Hepatic stellate cell (primary cell): ENCODE results near the gene PTPRD.

Experiments
- DNase-seq: peaks from one replicate; pipeline ENCODE4 v3.0.0; 2011; ENCODE audit warnings: low spot score

Gene PTPRD

DNA sequence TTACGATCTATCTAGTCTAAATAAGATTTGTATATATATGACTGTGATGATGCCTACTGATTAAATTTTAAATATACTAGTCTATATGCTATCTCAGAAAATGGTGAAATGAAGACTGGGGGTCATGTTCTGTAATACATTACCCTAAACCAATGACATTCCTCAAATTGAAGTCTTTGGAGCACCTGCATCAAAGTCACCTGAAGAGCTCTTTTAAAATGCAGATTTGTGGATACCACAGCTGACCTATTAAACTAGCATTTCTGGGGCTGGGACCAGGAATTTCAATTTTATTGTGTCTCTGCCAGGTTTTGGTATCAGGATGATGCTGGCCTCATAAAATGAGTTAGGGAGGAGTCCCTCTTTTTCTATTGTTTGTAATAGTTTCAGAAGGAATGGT, 2181.3 kb downstream of the PTPRD start:
- DNase-seq, result no peak

DNA sequence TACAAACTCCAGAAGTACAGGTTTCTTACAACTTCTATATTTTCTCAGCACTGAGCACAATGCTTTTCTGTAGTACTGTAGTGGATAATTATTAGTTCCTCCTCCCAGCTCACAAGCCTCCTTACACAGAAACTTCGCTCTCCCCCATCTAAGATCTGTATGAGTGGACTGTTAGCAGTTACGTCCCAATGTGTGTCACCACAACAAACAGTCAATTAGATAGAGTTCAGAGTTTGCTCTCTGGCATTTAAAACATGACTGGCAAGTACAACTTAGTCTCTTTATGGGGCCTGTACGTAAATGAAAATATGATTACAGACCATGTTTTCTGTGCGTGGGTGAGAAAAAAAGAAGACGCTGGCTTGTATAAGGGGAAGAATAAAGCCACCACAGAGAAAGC, 2181.9 kb downstream of the PTPRD start:
- DNase-seq, result no peak

DNA sequence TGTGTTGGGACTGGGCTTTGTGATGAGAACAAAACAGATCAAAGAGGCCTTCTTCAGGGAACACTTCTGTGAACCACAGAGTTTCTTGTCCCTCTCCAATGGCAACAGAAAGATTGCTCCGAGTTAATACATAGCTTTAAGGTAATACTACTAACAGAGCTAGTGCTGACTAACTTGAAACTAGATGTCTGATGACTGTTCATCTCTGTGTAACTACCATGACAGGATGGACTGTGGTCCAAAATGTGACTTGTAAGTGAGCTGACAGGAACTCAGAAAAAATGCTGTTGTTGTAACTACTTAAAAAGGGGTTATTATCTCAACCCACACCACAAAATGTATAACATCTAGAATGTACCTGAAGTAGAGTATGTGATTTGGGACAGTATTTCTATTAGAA, 2183.0 kb downstream of the PTPRD start:
- DNase-seq, result no peak

DNA sequence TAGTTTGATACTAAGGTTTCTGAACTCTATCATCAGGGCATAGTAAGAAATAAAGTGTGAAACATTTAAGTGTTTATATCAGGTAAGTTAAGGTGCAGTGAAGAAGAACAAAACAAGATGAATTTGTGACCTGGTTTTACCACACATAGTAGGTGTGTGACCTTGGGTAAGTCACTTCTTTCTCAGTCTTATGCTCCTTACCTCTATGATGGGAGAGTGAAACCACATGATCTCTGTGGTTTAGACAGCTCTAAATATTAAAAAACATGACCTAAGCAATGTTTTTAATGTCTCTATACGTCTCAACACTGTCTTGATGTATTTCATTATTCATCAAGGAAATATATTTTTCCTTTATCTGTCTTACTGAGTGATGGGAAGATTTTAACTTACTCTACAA, 2183.6 kb downstream of the PTPRD start:
- DNase-seq, result no peak

DNA sequence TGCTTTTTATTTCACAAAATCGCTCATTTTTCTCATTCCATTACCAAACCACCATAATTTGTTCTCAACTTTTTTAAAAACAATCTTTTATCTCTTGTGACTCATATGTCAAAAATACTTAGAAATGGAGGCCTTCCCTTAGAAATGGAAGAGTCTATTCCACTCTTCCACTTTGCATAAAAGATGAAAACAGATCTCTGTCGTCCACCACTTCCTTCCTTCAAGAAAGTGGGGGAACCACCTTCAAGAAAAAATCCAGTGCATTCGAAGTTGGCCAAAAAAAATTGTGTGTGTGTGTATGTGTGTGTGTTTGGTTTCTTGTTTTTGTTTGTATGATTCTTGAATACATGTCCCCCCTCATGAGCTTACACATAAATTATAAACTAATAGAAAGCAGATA, 2184.4 kb downstream of the PTPRD start:
- DNase-seq, result no peak

DNA sequence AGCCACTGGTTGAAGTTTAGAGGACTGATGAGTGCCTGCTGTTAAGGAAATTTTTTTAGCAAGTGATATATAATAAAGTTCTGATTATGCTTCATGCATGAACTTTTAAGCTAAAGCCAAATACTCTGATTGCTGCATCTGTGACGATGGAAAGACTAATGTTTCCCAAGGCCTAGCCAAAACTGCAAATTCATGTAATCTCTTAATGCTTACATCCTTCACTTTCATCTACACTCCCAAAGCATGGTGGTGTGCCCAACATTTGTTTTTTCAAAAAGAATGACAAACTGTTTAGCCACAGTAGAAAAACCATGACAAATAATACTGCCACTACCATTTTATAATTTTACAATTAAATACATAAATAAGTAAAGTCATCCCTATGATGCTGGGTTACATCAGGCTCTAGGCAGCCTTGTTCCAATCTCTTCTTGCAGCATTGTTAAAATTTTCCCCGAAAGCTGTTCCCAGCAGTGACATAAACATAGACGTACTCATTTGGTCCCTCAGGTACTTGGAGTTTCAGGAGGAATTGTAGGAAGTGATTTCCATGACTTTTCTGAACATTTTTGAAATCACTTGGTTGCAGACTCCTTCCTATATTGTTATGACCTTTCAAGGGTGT, 2187.9 kb downstream of the PTPRD start:
- no peak for DNase-seq

DNA sequence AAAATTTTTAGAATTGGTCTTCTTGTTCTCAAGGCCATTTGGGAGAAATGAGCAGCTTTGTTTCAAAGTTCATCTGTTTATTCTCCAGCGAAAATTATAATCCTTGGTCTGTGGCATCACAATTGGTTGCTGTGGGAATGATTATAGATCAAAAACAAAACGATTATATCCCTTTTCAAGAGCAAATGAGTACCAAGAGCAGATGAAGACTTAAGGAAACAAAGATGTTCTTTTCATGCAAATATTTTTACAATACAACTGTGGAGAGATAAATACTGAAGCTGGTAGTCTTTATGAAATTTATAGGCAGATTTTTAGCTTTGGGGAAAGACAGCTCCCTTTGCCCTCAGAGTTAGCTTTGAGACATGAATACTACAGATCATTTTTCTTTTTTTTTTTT, 2192.4 kb downstream of the PTPRD start:
- no peak for DNase-seq

DNA sequence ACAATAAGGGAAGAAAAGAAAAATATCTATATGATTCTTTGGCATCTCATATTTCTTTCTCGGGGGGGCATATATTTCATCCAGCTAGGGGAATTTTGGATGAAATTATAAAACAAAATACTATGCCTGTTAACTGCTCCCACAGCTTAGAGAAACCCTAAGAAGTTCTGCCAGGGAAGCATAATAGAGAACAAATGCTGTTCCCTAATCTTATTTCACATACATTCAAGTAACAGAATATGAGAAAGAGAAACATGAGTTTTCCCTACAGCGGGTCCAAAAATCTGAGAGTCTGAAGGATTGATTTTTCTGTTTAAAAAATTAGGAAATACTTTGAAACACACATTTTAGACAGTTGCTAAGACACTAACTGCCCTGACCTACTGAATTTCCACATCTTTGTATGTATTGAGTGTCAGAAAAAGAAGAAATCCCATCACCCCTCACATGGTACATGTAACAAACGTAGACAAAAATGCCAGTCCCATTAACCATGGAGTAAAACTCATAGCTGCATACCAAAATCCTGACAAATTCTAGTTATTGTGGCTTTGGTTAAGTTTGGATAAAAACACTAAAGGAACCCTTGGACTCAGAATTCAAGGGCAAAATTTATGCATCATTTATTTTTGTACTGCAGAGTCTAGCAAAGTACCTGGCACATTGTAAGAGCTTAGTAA, 2193.1 kb downstream of the PTPRD start:
- DNase-seq, result no peak

DNA sequence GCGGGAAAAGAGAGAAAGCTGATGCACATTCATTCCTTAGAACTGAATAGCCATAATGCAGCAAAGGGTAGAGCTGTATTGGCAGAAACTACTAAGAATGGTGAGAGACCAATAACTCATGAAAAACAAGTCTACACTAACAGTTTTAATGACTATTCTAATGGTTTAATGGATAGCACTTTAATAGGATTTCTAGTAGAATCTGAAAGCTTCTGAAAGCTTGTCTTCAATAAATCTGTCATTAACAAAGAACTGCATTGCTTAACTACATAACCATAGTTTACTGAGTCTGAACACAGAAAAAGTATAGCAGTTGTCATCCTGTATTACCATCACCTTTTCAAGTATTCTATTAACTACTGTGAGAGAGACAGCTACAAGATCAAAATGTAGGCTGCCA, 2195.5 kb downstream of the PTPRD start:
- no peak for DNase-seq

DNA sequence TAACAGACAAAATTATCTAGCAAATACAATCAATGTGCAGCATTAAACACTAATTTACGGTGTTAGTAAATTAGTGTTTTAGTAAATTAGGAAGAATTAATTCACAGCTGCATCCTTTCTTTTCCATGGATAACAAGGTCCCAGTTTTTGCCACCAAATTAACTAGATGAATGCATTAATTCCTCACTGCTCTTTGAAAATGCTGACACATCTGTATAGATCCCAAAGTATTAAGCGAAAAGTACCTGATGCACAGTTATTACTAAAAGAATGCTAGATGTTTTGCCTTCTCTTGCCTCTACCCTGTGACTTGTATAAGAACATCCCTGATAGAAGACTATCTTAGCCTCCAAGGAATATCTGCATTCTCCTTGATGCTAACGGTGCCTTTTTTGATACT, 2200.5 kb downstream of the PTPRD start:
- DNase-seq, result no peak

DNA sequence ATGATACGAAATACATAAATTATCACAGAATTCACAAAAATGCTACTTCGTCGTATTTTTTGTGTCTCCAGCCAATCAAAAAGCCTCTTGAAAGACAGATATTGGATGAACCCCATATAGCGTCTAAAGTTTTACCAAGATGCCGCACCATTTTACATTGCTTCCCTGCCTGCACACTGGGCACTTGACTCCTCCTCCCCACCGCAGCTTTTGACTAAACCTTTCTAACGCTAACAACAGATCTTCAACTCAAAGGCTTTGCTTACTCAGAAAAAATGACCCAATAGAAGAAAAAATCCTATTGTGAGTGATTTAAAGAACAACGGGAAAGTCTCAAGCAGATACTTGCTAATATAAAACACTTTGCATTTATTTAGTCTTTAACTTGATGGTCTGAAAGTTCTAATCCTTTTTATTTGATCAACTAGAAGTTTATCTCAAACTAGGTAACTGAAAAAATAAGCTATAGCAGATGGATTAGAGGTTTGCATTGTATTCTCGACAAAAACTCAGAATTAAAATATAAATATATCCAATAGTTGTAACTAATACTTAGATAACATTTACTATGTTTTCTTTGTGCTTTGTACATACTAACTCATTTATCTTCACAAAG, 2204.1 kb downstream of the PTPRD start:
- no peak for DNase-seq

DNA sequence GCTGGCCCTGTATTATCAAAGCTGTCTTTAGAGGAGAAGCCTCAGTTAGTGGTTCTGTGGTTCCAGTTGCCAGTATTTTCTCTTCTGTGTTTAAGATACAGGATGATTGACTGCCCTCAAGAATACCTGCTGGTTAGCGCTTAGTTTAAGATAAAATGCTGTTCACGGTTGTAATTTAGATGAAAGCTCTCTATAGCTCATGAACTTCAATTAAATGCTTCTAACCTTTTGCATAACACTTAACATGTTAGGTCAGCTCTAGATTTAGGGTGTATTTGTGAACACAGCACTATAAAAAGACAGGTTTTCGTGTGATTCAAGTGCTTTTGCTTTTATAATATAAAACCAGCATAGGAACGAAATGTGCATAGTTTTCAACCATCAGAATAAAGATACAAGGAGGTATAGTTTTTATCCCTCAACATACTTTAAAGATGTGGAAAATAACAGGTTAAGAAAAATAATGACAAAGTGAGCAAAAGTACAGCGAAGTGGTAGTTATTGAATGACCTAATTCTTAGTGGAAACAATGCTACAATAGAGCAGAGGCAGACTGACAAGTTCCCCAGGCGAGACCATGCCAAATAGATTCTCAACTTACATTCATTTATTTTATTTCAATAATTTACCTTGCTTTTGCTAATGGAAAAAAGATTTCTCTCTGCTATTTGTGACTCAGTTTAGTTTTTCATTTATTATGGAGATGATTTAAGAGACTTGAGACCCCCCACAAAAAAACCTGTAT, 2210.7 kb downstream of the PTPRD start:
- DNase-seq, result no peak

DNA sequence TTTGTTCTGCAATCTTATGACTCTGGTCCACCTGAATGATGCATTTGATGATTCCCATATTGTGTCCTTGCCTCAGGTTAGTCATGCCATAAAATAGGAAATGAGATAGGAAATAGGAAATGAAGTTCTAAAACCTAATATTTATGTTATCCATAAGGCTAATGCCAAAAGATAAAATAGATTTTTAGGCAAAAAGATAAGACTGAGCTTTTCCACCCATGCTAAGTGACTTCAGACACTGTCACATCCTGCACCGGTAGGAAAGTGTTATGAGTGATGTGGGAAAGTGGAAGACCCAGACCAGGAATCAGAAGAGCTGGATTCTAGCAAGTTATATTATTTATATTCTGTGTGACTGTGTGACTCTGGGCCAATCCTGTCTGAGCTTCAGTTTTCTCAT, 2212.4 kb downstream of the PTPRD start:
- DNase-seq, result no peak

DNA sequence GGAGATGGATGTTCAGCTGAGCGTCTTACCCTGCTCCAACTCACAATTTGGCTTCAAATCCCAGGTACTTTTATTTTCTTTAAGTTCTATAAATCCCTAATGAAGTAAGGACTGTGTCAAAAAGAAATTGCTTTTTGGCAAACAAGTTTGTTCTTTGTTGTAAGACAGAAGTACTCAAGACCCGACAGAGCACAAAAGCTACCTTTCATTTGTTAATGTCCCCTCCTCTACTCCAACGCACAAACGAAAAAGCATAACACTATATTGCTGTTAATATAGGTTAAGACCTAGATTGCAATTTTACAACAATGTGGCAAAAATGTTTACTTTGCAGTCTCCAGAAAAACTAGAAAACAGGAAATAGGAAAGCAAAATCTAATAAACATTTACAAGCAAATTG, 2217.8 kb downstream of the PTPRD start:
- DNase-seq, result no peak

DNA sequence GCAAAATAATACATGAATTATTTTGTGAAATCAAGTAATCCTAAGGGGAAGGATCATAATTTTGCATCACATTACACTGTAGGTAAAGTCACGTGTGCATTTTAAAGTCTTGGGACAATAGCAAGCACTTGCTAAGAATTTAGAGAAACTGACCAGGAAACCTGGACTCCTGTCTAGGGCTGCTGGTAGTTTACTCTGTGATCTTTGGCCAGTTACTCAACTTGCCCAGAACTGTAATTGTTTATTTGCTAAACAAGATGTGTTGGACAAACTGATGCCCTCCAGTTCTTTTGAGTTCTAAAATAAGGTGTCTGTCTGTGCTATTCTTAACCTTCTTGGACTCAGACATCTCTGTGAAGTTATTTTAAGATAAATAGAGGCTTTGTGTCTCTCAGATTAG, 2218.5 kb downstream of the PTPRD start:
- DNase-seq, result no peak

DNA sequence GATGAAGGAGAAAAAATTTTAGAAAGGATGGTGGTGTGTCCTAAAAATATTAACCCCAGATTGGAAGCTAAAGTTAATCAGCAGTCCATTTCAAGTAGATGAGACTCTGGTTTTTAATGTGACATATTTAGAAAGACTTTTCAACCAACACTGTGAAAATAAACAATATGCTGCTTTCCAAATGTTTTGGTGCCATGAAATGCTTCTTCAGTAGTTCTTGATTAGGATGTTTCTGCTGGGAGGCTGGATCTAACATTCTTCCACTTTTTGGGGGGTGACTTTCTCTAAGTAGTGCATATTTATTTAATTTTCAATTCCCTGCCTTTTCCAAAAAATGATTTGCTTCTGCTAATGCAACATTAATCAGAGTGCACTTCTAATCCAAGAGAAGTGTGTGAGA, 2219.9 kb downstream of the PTPRD start:
- no peak for DNase-seq

DNA sequence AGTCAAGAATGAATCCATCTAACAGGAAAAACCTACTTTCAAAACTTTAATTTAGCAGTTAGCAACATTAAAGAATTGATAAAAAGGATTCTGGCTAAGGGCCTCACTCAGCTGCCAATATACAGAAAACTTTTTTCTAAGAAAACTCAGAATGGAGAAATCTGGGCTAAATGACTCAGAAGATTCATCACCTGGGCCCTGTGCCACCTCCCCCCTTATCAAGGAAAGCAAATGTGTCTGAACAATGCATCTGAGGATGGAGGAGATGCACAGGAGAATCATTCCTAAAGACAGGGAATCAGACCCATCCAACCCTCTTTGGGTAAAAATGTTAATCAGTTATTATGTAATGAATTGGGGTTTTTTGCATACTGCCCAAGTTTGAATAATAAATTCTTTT, 2221.2 kb downstream of the PTPRD start:
- DNase-seq, result no peak

DNA sequence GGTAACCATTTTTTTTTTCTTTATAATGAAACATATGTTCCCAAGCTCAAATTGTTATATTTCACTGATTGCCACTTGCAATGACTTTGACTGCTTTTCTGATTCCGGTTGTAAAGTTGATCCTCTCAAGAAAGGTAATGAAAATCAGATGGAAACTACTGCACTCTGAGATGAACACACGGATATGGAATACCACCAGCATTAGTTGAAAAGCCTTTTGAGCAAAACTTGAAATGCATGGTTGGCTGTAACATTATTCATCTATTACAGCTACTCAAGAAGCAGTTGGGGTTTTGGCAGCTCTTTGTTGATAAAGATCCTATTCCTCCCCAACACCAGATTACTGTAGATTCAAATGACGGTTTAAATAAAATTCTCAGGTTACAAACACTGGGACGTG, 2221.7 kb downstream of the PTPRD start:
- no peak for DNase-seq

DNA sequence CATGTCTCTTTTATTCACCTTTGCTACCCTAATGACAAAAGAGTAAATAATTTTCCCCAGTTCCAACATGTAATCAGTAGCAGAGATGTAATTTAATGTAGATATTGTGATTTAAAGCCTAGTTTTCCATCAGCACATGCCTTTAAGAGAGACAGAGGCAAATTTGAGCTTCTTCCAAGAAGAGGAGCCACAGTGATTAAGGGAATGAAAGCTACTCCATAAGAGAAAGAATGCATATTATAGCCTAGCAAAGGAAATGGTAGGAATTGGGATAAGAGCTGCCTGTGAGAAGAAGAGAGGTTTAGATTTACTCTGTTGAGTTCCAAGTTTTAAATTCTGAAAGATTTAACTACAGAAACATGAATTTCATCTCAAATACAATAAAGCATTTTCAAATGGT, 2222.2 kb downstream of the PTPRD start:
- DNase-seq, result no peak

DNA sequence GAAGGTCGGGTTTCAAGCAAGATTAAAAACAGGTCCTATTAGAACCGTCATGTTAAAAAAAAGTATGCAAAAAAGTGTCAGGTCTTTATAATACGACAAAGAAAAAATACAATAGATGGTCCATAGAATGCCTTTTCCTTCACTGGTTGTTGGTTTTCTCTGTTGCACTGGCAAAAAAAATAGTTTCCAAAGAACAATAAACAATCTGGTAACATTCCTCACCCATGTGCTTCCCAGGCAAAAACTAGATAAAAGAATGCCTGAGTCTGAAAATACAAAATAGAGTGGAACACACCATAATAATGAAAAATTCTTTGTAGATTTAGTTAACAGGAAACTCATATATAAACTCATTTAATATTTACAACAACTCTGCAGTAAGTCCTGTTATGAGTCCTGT, 2223.3 kb downstream of the PTPRD start:
- DNase-seq, result no peak

DNA sequence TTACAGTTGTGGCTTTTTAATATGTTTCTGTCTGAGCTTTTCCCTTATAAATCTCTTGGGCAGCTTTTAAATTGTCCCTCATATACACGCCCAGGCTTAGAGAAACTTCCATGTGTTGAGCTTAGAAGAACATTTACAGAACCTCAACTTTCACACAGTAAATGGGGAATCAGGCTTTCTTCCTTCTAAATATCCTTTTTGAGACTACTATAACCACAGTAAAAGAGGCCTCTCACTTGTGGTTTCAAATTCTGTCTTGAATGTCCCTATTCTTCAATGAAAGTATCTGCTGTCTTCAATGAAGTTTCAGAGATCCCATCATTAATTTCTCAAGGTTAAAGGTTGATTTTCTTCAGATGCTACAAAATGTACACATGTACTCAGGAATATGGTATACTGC, 2224.7 kb downstream of the PTPRD start:
- no peak for DNase-seq

DNA sequence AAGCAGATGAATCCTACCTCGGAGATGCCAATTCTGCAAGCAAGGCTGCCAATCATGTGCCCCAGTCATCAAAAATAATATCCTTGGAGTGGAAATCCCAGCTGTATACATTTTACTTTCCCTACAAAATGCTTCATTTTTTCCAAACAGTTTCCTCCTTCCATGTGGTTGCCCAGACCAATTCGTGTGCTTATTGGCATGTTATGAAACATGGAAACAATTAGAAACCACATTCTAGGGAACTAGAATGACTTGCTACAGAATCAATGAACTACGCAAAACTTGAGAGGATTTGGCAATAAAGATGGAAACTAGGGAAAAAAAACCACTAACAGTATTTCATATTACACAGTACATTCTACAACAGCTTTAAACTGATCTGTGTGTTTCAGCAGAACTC, 2228.7 kb downstream of the PTPRD start:
- DNase-seq, result no peak
